Measurements from ENCODE around the gene RNF43. TPM values are rescaled to one million over a fixed set of nuclear protein-coding genes. Genes with fewer than 3 reads are reported as not detected.

Gene RNF43
- total RNA-seq, 5 donors from 2014 or later (not counting 1 experiment from before 2014, with no cell fraction given): 1.2 to 4.0 (median 1.8) TPM

- H3K27me3 ChIP-seq (replicated peaks in 1 of 2; ENCODE audit: control insufficient read depth in 2 of 2, extremely low read depth in 1 of 2, insufficient read depth in 2 of 2, low read length in 1 of 2): no peaks in the 10 kb centered on the region
- 67% methylated on average over 1 of the region's 4 CpGs for WGBS (ENCODE audit: insufficient coverage)
- H3K4me1 ChIP-seq (ENCODE audit: control insufficient read depth in 1 of 2, extremely low read depth in 1 of 2, insufficient read depth in 2 of 2, low read length in 2 of 2): peaks cover 14 to 20% of the 10 kb centered on the region in 2 experiments
- Mint-ChIP-seq H3K4me3 (no peak overlapping the region), H3K27ac (no peak overlapping the region), H3K4me1 (peaks cover 20 to 33% (median 31%) of the 10 kb centered on the region in 3 donors), H3K27me3 (no peaks in the 10 kb centered on the region), H3K36me3 (no peaks in the 10 kb centered on the region), H3K9me3 (no peaks in the 10 kb centered on the region)
- DNase-seq: no peak
- H3K4me3 ChIP-seq (ENCODE audit: control insufficient read depth in 1 of 2, extremely low read depth in 1 of 2, low read length in 1 of 2): no peak overlapping the region
- POLR2A ChIA-PET: no interaction called here
- H3K27ac ChIP-seq (ENCODE audit: low read length): no peak overlapping the region
- CTCF ChIA-PET: no interaction called here
- no peak for ATAC-seq (replicated peaks in 1 of 4)
- no peaks in the 10 kb centered on the region for H3K9me3 ChIP-seq
- no peaks in the 10 kb centered on the region for H3K36me3 ChIP-seq (ENCODE audit: control insufficient read depth in 2 of 2, extremely low read depth in 1 of 2, insufficient read depth in 1 of 2, low read length in 1 of 2)
Observed at GRCh38 chr17:58385359-58385899, 31.9 kb downstream of the RNF43 start.

- Mint-ChIP-seq H3K9me3 (no peaks in the 10 kb centered on the region), H3K4me1 (peaks cover 25 to 38% (median 33%) of the 10 kb centered on the region in 3 donors), H3K4me3 (no peak overlapping the region), H3K27me3 (no peaks in the 10 kb centered on the region), H3K36me3 (no peaks in the 10 kb centered on the region), H3K27ac (no peak overlapping the region)
- WGBS (ENCODE audit: insufficient coverage): 100% methylated on average over 2 of the region's 3 CpGs
- Histone ChIP-seq H3K36me3 (ENCODE audit: control insufficient read depth in 2 of 2, extremely low read depth in 1 of 2, insufficient read depth in 1 of 2, low read length in 1 of 2) (no peaks in the 10 kb centered on the region), H3K9me3 (no peaks in the 10 kb centered on the region), H3K4me3 (ENCODE audit: control insufficient read depth in 1 of 2, extremely low read depth in 1 of 2, low read length in 1 of 2) (no peak overlapping the region), H3K27me3 (replicated peaks in 1 of 2; ENCODE audit: control insufficient read depth in 2 of 2, extremely low read depth in 1 of 2, insufficient read depth in 2 of 2, low read length in 1 of 2) (no peaks in the 10 kb centered on the region), H3K4me1 (ENCODE audit: control insufficient read depth in 1 of 2, extremely low read depth in 1 of 2, insufficient read depth in 2 of 2, low read length in 2 of 2) (peaks cover 19 to 25% of the 10 kb centered on the region in 2 experiments), H3K27ac (ENCODE audit: low read length) (no peak overlapping the region)
- ChIA-PET CTCF (interaction anchor here in 1 of 2 donors (0.7 kb wide), 1 partner anchor 33 kb away, joined by 3 read pairs; the partner anchor contains the start of gene RNF43), POLR2A (no interaction called here)
- DNase-seq: no peak
- no peak for ATAC-seq (replicated peaks in 1 of 4)
Observed at GRCh38 chr17:58384897-58385296, 32.4 kb downstream of the RNF43 start.

GRCh38 chr17:58383892-58384462, 33.4 kb downstream of the RNF43 start:
- no peaks in the 10 kb centered on the region for H3K36me3 ChIP-seq (ENCODE audit: control insufficient read depth in 2 of 2, extremely low read depth in 1 of 2, insufficient read depth in 1 of 2, low read length in 1 of 2)
- H3K27ac ChIP-seq (ENCODE audit: low read length): no peak overlapping the region
- no peaks in the 10 kb centered on the region for H3K9me3 ChIP-seq
- CTCF ChIA-PET: interaction anchor here in 1 of 2 donors (0.5 to 0.7 kb wide), 2 partner anchors 34 to 281 kb away, joined by 3 read pairs; partner anchors contain the start of gene RNF43
- peaks cover 34 to 47% (median 42%) of the 10 kb centered on the region in 3 donors for H3K4me1 Mint-ChIP-seq
- no peaks in the 10 kb centered on the region for H3K9me3 Mint-ChIP-seq
- no peaks in the 10 kb centered on the region for H3K36me3 Mint-ChIP-seq
- no peak overlapping the region for H3K4me3 Mint-ChIP-seq
- H3K27me3 Mint-ChIP-seq: no peaks in the 10 kb centered on the region
- POLR2A ChIA-PET: no interaction called here
- H3K4me1 ChIP-seq (ENCODE audit: control insufficient read depth in 1 of 2, extremely low read depth in 1 of 2, insufficient read depth in 2 of 2, low read length in 2 of 2): peaks cover 28 to 31% of the 10 kb centered on the region in 2 experiments
- WGBS (ENCODE audit: insufficient coverage): 100% methylated on average over 2 of the region's 4 CpGs
- no peak overlapping the region for H3K4me3 ChIP-seq (ENCODE audit: control insufficient read depth in 1 of 2, extremely low read depth in 1 of 2, low read length in 1 of 2)
- no peak for DNase-seq
- peak overlapping the region in 1 of 2 donors; percentile 11 for H3K27ac Mint-ChIP-seq
- no peak for ATAC-seq (replicated peaks in 1 of 4)
- H3K27me3 ChIP-seq (replicated peaks in 1 of 2; ENCODE audit: control insufficient read depth in 2 of 2, extremely low read depth in 1 of 2, insufficient read depth in 2 of 2, low read length in 1 of 2): no peaks in the 10 kb centered on the region

- Histone ChIP-seq H3K4me3 (ENCODE audit: control insufficient read depth in 1 of 2, extremely low read depth in 1 of 2, low read length in 1 of 2) (no peak overlapping the region), H3K36me3 (ENCODE audit: control insufficient read depth in 2 of 2, extremely low read depth in 1 of 2, insufficient read depth in 1 of 2, low read length in 1 of 2) (no peaks in the 10 kb centered on the region), H3K9me3 (no peaks in the 10 kb centered on the region), H3K4me1 (ENCODE audit: control insufficient read depth in 1 of 2, extremely low read depth in 1 of 2, insufficient read depth in 2 of 2, low read length in 2 of 2) (peaks cover 34 to 38% of the 10 kb centered on the region in 2 experiments), H3K27me3 (replicated peaks in 1 of 2; ENCODE audit: control insufficient read depth in 2 of 2, extremely low read depth in 1 of 2, insufficient read depth in 2 of 2, low read length in 1 of 2) (no peaks in the 10 kb centered on the region), H3K27ac (ENCODE audit: low read length) (peak overlapping the region; percentile 40)
- CTCF ChIA-PET: interaction anchor here in 1 of 2 donors (1.0 to 2.4 kb wide), 3 partner anchors 32 to 65 kb away, joined by 3 to 7 read pairs (median 4); no protein-coding TSS in a partner anchor
- Mint-ChIP-seq H3K36me3 (no peaks in the 10 kb centered on the region), H3K27ac (peak overlapping the region; percentile 81 to 83), H3K4me1 (peaks cover 41 to 54% (median 51%) of the 10 kb centered on the region in 3 donors), H3K9me3 (no peaks in the 10 kb centered on the region), H3K4me3 (peak overlapping the region in 1 of 3 donors; percentile 5), H3K27me3 (no peaks in the 10 kb centered on the region)
- no CpG with 5 or more reads among the region's 1 CpG for WGBS (ENCODE audit: insufficient coverage)
- DNase-seq (no peak), ATAC-seq (replicated peaks in 1 of 4) (no peak)
- POLR2A ChIA-PET: interaction anchor here in 1 of 2 donors (0.5 kb wide), 1 partner anchor 1122 kb away, joined by 5 read pairs; no protein-coding TSS in a partner anchor
Observed at GRCh38 chr17:58382872-58383242, 34.5 kb downstream of the RNF43 start.

GRCh38 chr17:58382108-58382871, 35.0 kb downstream of the RNF43 start:
- Mint-ChIP-seq H3K4me3 (peak overlapping the region in 2 of 3 donors; percentile 0 to 5), H3K27ac (peak overlapping the region; percentile 81 to 83), H3K4me1 (peaks cover 45 to 56% (median 55%) of the 10 kb centered on the region in 3 donors), H3K27me3 (no peaks in the 10 kb centered on the region), H3K36me3 (no peaks in the 10 kb centered on the region), H3K9me3 (no peaks in the 10 kb centered on the region)
- Histone ChIP-seq H3K4me3 (ENCODE audit: control insufficient read depth in 1 of 2, extremely low read depth in 1 of 2, low read length in 1 of 2) (no peak overlapping the region), H3K9me3 (no peaks in the 10 kb centered on the region), H3K27ac (ENCODE audit: low read length) (peak overlapping the region; percentile 40), H3K27me3 (replicated peaks in 1 of 2; ENCODE audit: control insufficient read depth in 2 of 2, extremely low read depth in 1 of 2, insufficient read depth in 2 of 2, low read length in 1 of 2) (no peaks in the 10 kb centered on the region), H3K36me3 (ENCODE audit: control insufficient read depth in 2 of 2, extremely low read depth in 1 of 2, insufficient read depth in 1 of 2, low read length in 1 of 2) (no peaks in the 10 kb centered on the region), H3K4me1 (ENCODE audit: control insufficient read depth in 1 of 2, extremely low read depth in 1 of 2, insufficient read depth in 2 of 2, low read length in 2 of 2) (peaks cover 37 to 38% of the 10 kb centered on the region in 2 experiments)
- WGBS (ENCODE audit: insufficient coverage): 49% methylated on average over 3 of the region's 4 CpGs
- ChIA-PET POLR2A (interaction anchor here (0.5 to 1.4 kb wide), 2 partner anchors 27 to 1121 kb away, joined by 3 to 5 read pairs; no protein-coding TSS in a partner anchor), CTCF (interaction anchor here (0.5 to 2.4 kb wide), 5 partner anchors 33 to 564 kb away, joined by 3 to 7 read pairs (median 4); no protein-coding TSS in a partner anchor)
- peak; percentile 65 to 72 (median 70) for ATAC-seq (replicated peaks in 1 of 4)
- peak in 1 of 35 experiments; percentile 17 for DNase-seq
